K562 (cell line): ENCODE measurements around the gene NTM.

Experiments used
- CEBPZ ChIP-seq: fragments of 150-350 bp; IDR thresholded peaks from 2 replicates; pipeline ENCODE4 v1.6.1; 2014; ENCODE audit warnings: low read depth, mild to moderate bottlenecking, low read length, borderline replicate concordance
- CUX1 ChIP-seq: fragments of 200-800 bp; sonication (Bioruptor generic); IDR thresholded peaks from 2 replicates; pipeline ENCODE4 v1.6.1; 2016; ENCODE audit warnings: missing genetic modification characterization, missing compliant biosample characterization
- ELF1 ChIP-seq: fragments of 200-800 bp; sonication (Bioruptor generic); IDR thresholded peaks from 2 replicates; pipeline ENCODE4 v1.6.1; 2016; ENCODE audit warnings: missing genetic modification characterization, missing compliant biosample characterization
- FOSL1 ChIP-seq: fragments of 200-800 bp; sonication (Bioruptor generic); conservative IDR thresholded peaks from 2 replicates; pipeline ENCODE4 v1.6.1; 2016; ENCODE audit warnings: missing genetic modification characterization, missing compliant biosample characterization
- GABPA ChIP-seq: fragments of 200-800 bp; sonication (Bioruptor generic); conservative IDR thresholded peaks from 2 replicates; pipeline ENCODE4 v1.6.1; 2016; ENCODE audit warnings: low read depth, missing genetic modification characterization, missing compliant biosample characterization
- RAD21 ChIP-seq, 2 experiments: fragments of 250-450 bp in 1 of 2; fragments of 450-650 bp in 1 of 2; sonication (Bioruptor Pico) in 1 of 2; formaldehyde crosslinking in 1 of 2; IDR thresholded peaks in 1 of 2; conservative IDR thresholded peaks in 1 of 2; 2 replicates each; pipeline versions ENCODE4 v1.4.0 to v1.8.0; 2020 to 2022; ENCODE audit warnings: mild to moderate bottlenecking in 2 of 2, moderate library complexity in 1 of 2
- SETDB1 ChIP-seq: IDR thresholded peaks from one replicate; pipeline ENCODE4 v1.6.1; 2012; ENCODE audit warnings: low read length, control low read depth, inconsistent platforms
- STAT5A ChIP-seq: IDR thresholded peaks from 2 replicates; pipeline ENCODE4 v1.6.1; 2012; ENCODE audit warnings: low read length, inconsistent platforms, borderline replicate concordance
- TBP ChIP-seq: optimal IDR thresholded peaks from 2 replicates; pipeline ENCODE3; 2011; ENCODE audit warnings: low read depth, low read length, improper control_type of control experiment
- ZBTB11 ChIP-seq, 3 experiments: fragments of 200-800 bp in 1 of 3; fragments of 250-450 bp in 1 of 3; fragments of 450-650 bp in 1 of 3; sonication (Bioruptor Pico) in 1 of 3; sonication (Bioruptor generic) in 1 of 3; formaldehyde crosslinking in 1 of 3; IDR thresholded peaks; 2 replicates each; pipeline versions ENCODE4 v1.6.1 to v1.8.0; 2016 to 2022; ENCODE audit warnings: mild to moderate bottlenecking in 2 of 3, missing genetic modification characterization in 2 of 3, missing compliant biosample characterization in 1 of 3, moderate library complexity in 1 of 3
- ZNF232 ChIP-seq: sonication (generic); formaldehyde crosslinking; IDR thresholded peaks from 2 replicates; pipeline ENCODE4 v1.8.0; 2022; ENCODE audit warnings: mild to moderate bottlenecking, missing genetic modification reagents
- ZNF407 ChIP-seq: fragments of 450-650 bp; IDR thresholded peaks from 2 replicates; pipeline ENCODE4 v1.6.1; 2016; ENCODE audit warnings: low read depth

- TF ChIP-seq RAD21 (CRISPR knock-in tag; conservative IDR thresholded peaks at IDR 0.05 in 1 of 2, IDR thresholded peaks at IDR 0.05 in 1 of 2): no peak
- no peak for TF ChIP-seq CEBPZ
- TF ChIP-seq ELF1 (tag): no peak
- no peak for TF ChIP-seq ZBTB11 (CRISPR knock-in tag; IDR thresholded peaks at IDR 0.05)
- TF ChIP-seq ZNF407: no peak
- TF ChIP-seq CUX1 (CRISPR knock-in tag): no peak
- no peak for TF ChIP-seq SETDB1
- TF ChIP-seq GABPA (tag): no peak
- TF ChIP-seq STAT5A: no peak
- no peak for TF ChIP-seq ZNF232 (CRISPR knock-in tag)
- no peak for TF ChIP-seq TBP
- no peak for TF ChIP-seq FOSL1 (tag)
These were observed 1003.2 kb downstream of the NTM start for GRCh38 chr11:132373405-132374143.
